WERI-Rb-1 (cell line): Measurements from ENCODE around the gene ULK4.

Source experiments
- DNase-seq: peaks from one replicate; pipeline ENCODE4 v3.0.0-alpha.2; 2020
- H3K27ac ChIP-seq: fragments of 250-450 bp; sonication (Bioruptor Pico); 2 replicates; pipeline ENCODE4 v1.5.1; 2020; ENCODE audit warnings: mild to moderate bottlenecking, moderate library complexity
- H3K27me3 ChIP-seq: fragments of 250-450 bp; sonication (Bioruptor Pico); 2 replicates; pipeline ENCODE4 v1.5.1; 2021; ENCODE audit warnings: mild to moderate bottlenecking, low read depth, moderate library complexity; ENCODE audit not compliant: insufficient read depth, severe bottlenecking
- H3K36me3 ChIP-seq: fragments of 250-450 bp; sonication (Bioruptor Pico); 2 replicates; pipeline ENCODE4 v1.5.1; 2020; ENCODE audit warnings: mild to moderate bottlenecking, moderate library complexity
- H3K4me3 ChIP-seq: 2 replicates; pipeline ENCODE4 v1.5.1; 2011; ENCODE audit warnings: low read depth, mild to moderate bottlenecking, control low read depth, low read length
- H3K9me3 ChIP-seq: fragments of 250-450 bp; sonication (Bioruptor Pico); 2 replicates; pipeline ENCODE4 v1.5.1; 2021; ENCODE audit warnings: mild to moderate bottlenecking, moderate library complexity; ENCODE audit not compliant: severe bottlenecking
- CTCF ChIP-seq: IDR thresholded peaks from 2 replicates; pipeline ENCODE4 v1.5.1; 2011; ENCODE audit warnings: low read depth, mild to moderate bottlenecking, control low read depth, inconsistent platforms, low read length

Gene ULK4

GRCh38 chr3:41502023-41502422 lies 459.9 kb downstream of the ULK4 start:
- Histone ChIP-seq H3K36me3 (no peaks in the 10 kb centered on the region), H3K27me3 (no peaks in the 10 kb centered on the region), H3K9me3 (no peaks in the 10 kb centered on the region), H3K4me3 (no peak overlapping the region), H3K27ac (no peak overlapping the region)
- TF ChIP-seq CTCF = no peak
- no peak for DNase-seq

GRCh38 chr3:41498847-41499246 lies 463.1 kb downstream of the ULK4 start:
- no peaks in the 10 kb centered on the region for H3K36me3 ChIP-seq
- H3K27ac ChIP-seq = no peak overlapping the region
- TF ChIP-seq CTCF = no peak
- no peak overlapping the region for H3K4me3 ChIP-seq
- H3K27me3 ChIP-seq = no peaks in the 10 kb centered on the region
- no peaks in the 10 kb centered on the region for H3K9me3 ChIP-seq
- no peak for DNase-seq

GRCh38 chr3:41490360-41490759 lies 471.5 kb downstream of the ULK4 start:
- no peaks in the 10 kb centered on the region for H3K36me3 ChIP-seq
- no peak overlapping the region for H3K4me3 ChIP-seq
- H3K27ac ChIP-seq = no peak overlapping the region
- no peak for DNase-seq
- H3K9me3 ChIP-seq = no peaks in the 10 kb centered on the region
- no peak for TF ChIP-seq CTCF
- H3K27me3 ChIP-seq = no peaks in the 10 kb centered on the region

- Histone ChIP-seq H3K4me3 (no peak overlapping the region), H3K36me3 (no peaks in the 10 kb centered on the region), H3K27me3 (no peaks in the 10 kb centered on the region), H3K9me3 (no peaks in the 10 kb centered on the region), H3K27ac (no peak overlapping the region)
- TF ChIP-seq CTCF = no peak
- DNase-seq = no peak
These were observed 472.7 kb downstream of the ULK4 start for GRCh38 chr3:41489231-41489630.

- no peaks in the 10 kb centered on the region for H3K27me3 ChIP-seq
- no peaks in the 10 kb centered on the region for H3K9me3 ChIP-seq
- no peak for TF ChIP-seq CTCF
These were observed 473.4 kb downstream of the ULK4 start for GRCh38 chr3:41488501-41488900.

GRCh38 chr3:41485484-41485883 lies 476.4 kb downstream of the ULK4 start:
- Histone ChIP-seq H3K4me3 (no peak overlapping the region), H3K27me3 (no peaks in the 10 kb centered on the region), H3K27ac (no peak overlapping the region), H3K9me3 (no peaks in the 10 kb centered on the region), H3K36me3 (no peaks in the 10 kb centered on the region)
- no peak for DNase-seq
- TF ChIP-seq CTCF = no peak

More at GRCh38 chr3:41488501-41488900, 473.4 kb downstream of the ULK4 start:
- no peak for DNase-seq
- Histone ChIP-seq H3K4me3 (no peak overlapping the region), H3K36me3 (no peaks in the 10 kb centered on the region), H3K27ac (no peak overlapping the region)
